ENCODE results near the gene CTNNBL1. TPM values are rescaled to one million over a fixed set of nuclear protein-coding genes. Genes with fewer than 3 reads are reported as not detected.

CTNNBL1 gene
- total and polyA plus RNA-seq, 5 donors from 2014 or later = 56.0 to 117 (median 83.2) TPM

- Histone ChIP-seq H3K4me3 (ENCODE audit: low read depth, low read length) (no peak overlapping the region), H3K9me3 (ENCODE audit: control insufficient read depth in 2 of 2, low read length in 2 of 2) (no peaks in the 10 kb centered on the region), H3K27ac (ENCODE audit: insufficient read depth, low read length, poor library complexity, severe bottlenecking) (no peak overlapping the region), H3K36me3 (ENCODE audit: control insufficient read depth, insufficient read depth, low read length) (no peaks in the 10 kb centered on the region), H3K4me1 (ENCODE audit: control insufficient read depth, insufficient read depth, low read length, poor library complexity, severe bottlenecking) (no peaks in the 10 kb centered on the region), H3K27me3 (ENCODE audit: control insufficient read depth, insufficient read depth, low read length) (peaks cover 9% of the 10 kb centered on the region)
- ATAC-seq (ENCODE audit: low read depth in 2 of 2) = no peak
- Mint-ChIP-seq H3K36me3 (no peaks in the 10 kb centered on the region), H3K4me1 (peaks cover 0 to 20% (median 2%) of the 10 kb centered on the region in 4 donors), H3K27ac (no peak overlapping the region), H3K9me3 (peaks cover 0 to 7% (median 0%) of the 10 kb centered on the region in 7 donors), H3K27me3 (peaks cover 67% of the 10 kb centered on the region), H3K4me3 (peak overlapping the region in 3 of 4 donors; percentile 44 to 83 (median 75))
- no peak for DNase-seq
Measured at GRCh38 chr20:37904008-37904642, 210.3 kb downstream of the CTNNBL1 start.

GRCh38 chr20:37904845-37905373, 211.1 kb downstream of the CTNNBL1 start:
- Histone ChIP-seq H3K27me3 (ENCODE audit: control insufficient read depth, insufficient read depth, low read length) (peaks cover 9% of the 10 kb centered on the region), H3K36me3 (ENCODE audit: control insufficient read depth, insufficient read depth, low read length) (no peaks in the 10 kb centered on the region), H3K9me3 (ENCODE audit: control insufficient read depth in 2 of 2, low read length in 2 of 2) (no peaks in the 10 kb centered on the region), H3K27ac (ENCODE audit: insufficient read depth, low read length, poor library complexity, severe bottlenecking) (no peak overlapping the region), H3K4me1 (ENCODE audit: control insufficient read depth, insufficient read depth, low read length, poor library complexity, severe bottlenecking) (no peaks in the 10 kb centered on the region), H3K4me3 (ENCODE audit: low read depth, low read length) (no peak overlapping the region)
- Mint-ChIP-seq H3K27me3 (peaks cover 59% of the 10 kb centered on the region), H3K9me3 (peaks cover 0 to 7% (median 0%) of the 10 kb centered on the region in 7 donors), H3K4me1 (peaks cover 0 to 20% (median 2%) of the 10 kb centered on the region in 4 donors), H3K4me3 (no peak overlapping the region), H3K36me3 (no peaks in the 10 kb centered on the region), H3K27ac (no peak overlapping the region)
- DNase-seq (no peak), ATAC-seq (ENCODE audit: low read depth in 2 of 2) (no peak)

- Histone ChIP-seq H3K4me1 (ENCODE audit: control insufficient read depth, insufficient read depth, low read length, poor library complexity, severe bottlenecking) (no peaks in the 10 kb centered on the region), H3K27ac (ENCODE audit: insufficient read depth, low read length, poor library complexity, severe bottlenecking) (no peak overlapping the region), H3K9me3 (ENCODE audit: control insufficient read depth in 2 of 2, low read length in 2 of 2) (no peaks in the 10 kb centered on the region), H3K36me3 (ENCODE audit: control insufficient read depth, insufficient read depth, low read length) (no peaks in the 10 kb centered on the region), H3K4me3 (ENCODE audit: low read depth, low read length) (no peak overlapping the region), H3K27me3 (ENCODE audit: control insufficient read depth, insufficient read depth, low read length) (peaks cover 7% of the 10 kb centered on the region)
- Mint-ChIP-seq H3K9me3 (peaks cover 0 to 7% (median 0%) of the 10 kb centered on the region in 7 donors), H3K36me3 (no peaks in the 10 kb centered on the region), H3K27me3 (peaks cover 55% of the 10 kb centered on the region), H3K4me1 (peaks cover 0 to 19% (median 2%) of the 10 kb centered on the region in 4 donors), H3K4me3 (no peak overlapping the region), H3K27ac (no peak overlapping the region)
- DNase-seq = no peak
- no peak for ATAC-seq (ENCODE audit: low read depth in 2 of 2)
Measured at GRCh38 chr20:37905671-37906613, 212.1 kb downstream of the CTNNBL1 start.

DNA sequence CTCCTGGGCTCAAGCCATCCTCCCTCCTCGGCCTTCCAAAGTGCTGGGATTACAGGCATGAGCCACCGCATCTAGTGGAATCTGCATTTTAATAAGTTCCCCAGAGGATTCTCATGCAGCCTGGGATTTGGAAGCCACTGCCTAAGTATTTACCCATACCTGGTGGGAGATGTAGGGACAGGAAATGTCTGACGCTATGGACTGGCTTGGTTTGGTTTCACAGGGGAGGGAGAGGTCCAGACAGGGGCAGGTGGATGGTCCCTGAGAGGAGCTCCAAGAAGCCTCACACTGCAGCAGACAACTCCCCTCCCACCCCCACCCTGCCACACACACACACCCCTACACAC, 213.5 kb downstream of the CTNNBL1 start:
- Histone ChIP-seq H3K36me3 (ENCODE audit: control insufficient read depth, insufficient read depth, low read length) (no peaks in the 10 kb centered on the region), H3K4me3 (ENCODE audit: low read depth, low read length) (no peak overlapping the region), H3K4me1 (ENCODE audit: control insufficient read depth, insufficient read depth, low read length, poor library complexity, severe bottlenecking) (no peaks in the 10 kb centered on the region), H3K27me3 (ENCODE audit: control insufficient read depth, insufficient read depth, low read length) (peaks cover 5% of the 10 kb centered on the region), H3K9me3 (ENCODE audit: control insufficient read depth in 2 of 2, low read length in 2 of 2) (no peaks in the 10 kb centered on the region), H3K27ac (ENCODE audit: insufficient read depth, low read length, poor library complexity, severe bottlenecking) (no peak overlapping the region)
- H3K36me3 Mint-ChIP-seq = no peaks in the 10 kb centered on the region
- peaks cover 0 to 15% (median under 1%) of the 10 kb centered on the region in 4 donors for H3K4me1 Mint-ChIP-seq
- peaks cover 43% of the 10 kb centered on the region for H3K27me3 Mint-ChIP-seq
- ATAC-seq (ENCODE audit: low read depth in 2 of 2) (no peak), DNase-seq (no peak)
- peaks cover 0 to 4% (median 0%) of the 10 kb centered on the region in 7 donors for H3K9me3 Mint-ChIP-seq
- H3K4me3 Mint-ChIP-seq = no peak overlapping the region
- no peak overlapping the region for H3K27ac Mint-ChIP-seq

DNA sequence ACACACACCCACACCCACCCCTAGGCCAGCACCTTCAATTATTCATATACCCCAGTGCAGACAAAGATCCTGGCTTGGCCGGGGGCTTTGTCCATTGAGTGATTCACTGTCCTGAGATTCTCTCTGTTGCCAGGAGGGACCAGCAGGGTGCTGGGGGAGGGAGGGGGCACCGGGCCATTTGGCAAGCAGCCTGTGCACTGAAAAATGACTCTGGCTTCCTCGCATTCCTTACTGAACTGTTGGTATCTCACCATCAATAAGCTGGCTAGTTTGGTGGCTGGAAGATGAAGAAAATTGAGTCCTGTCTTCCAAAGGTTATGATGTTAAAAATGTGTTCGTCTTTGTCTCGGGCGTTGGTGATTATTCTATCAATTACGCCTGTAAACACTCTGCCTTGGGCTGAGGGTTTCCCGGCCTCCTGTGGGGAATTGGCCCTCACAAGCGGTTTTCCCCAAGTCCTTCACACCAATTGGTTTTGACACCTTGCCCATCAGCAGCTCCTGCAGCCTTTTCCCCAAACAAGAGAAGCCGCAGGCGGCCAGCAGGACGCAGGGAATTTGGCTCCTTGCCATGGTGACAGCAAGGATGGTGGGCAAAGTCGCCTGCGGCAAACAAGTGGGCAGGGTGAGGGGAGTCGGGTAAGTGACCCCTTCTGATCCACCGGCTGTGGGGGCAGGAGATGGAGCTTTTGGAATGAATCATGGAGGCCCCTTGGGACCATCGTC, 214.0 kb downstream of the CTNNBL1 start:
- Mint-ChIP-seq H3K4me1 (peaks cover 0 to 19% (median under 1%) of the 10 kb centered on the region in 4 donors), H3K27ac (no peak overlapping the region), H3K4me3 (no peak overlapping the region), H3K36me3 (no peaks in the 10 kb centered on the region), H3K27me3 (peaks cover 42% of the 10 kb centered on the region), H3K9me3 (peaks cover 0 to 3% (median 0%) of the 10 kb centered on the region in 7 donors)
- DNase-seq = no peak
- Histone ChIP-seq H3K9me3 (ENCODE audit: control insufficient read depth in 2 of 2, low read length in 2 of 2) (no peaks in the 10 kb centered on the region), H3K27me3 (ENCODE audit: control insufficient read depth, insufficient read depth, low read length) (peaks cover 4% of the 10 kb centered on the region), H3K27ac (ENCODE audit: insufficient read depth, low read length, poor library complexity, severe bottlenecking) (no peak overlapping the region), H3K36me3 (ENCODE audit: control insufficient read depth, insufficient read depth, low read length) (no peaks in the 10 kb centered on the region), H3K4me1 (ENCODE audit: control insufficient read depth, insufficient read depth, low read length, poor library complexity, severe bottlenecking) (no peaks in the 10 kb centered on the region), H3K4me3 (ENCODE audit: low read depth, low read length) (no peak overlapping the region)
- no peak for ATAC-seq (ENCODE audit: low read depth in 2 of 2)

GRCh38 chr20:37911261-37911660, 217.4 kb downstream of the CTNNBL1 start:
- Mint-ChIP-seq H3K36me3 (no peaks in the 10 kb centered on the region), H3K4me1 (peaks cover 0 to 32% (median 1%) of the 10 kb centered on the region in 4 donors), H3K9me3 (peaks cover 0 to 2% (median 0%) of the 10 kb centered on the region in 7 donors), H3K4me3 (no peak overlapping the region), H3K27me3 (peaks cover 29% of the 10 kb centered on the region), H3K27ac (no peak overlapping the region)
- DNase-seq (no peak), ATAC-seq (ENCODE audit: low read depth in 2 of 2) (no peak)
- H3K9me3 ChIP-seq (ENCODE audit: control insufficient read depth in 2 of 2, low read length in 2 of 2) = no peaks in the 10 kb centered on the region
- H3K36me3 ChIP-seq (ENCODE audit: control insufficient read depth, insufficient read depth, low read length) = no peaks in the 10 kb centered on the region
- H3K27me3 ChIP-seq (ENCODE audit: control insufficient read depth, insufficient read depth, low read length) = peaks cover 1% of the 10 kb centered on the region
- H3K27ac ChIP-seq (ENCODE audit: insufficient read depth, low read length, poor library complexity, severe bottlenecking) = no peak overlapping the region
- H3K4me3 ChIP-seq (ENCODE audit: low read depth, low read length) = no peak overlapping the region
- peaks cover 10% of the 10 kb centered on the region for H3K4me1 ChIP-seq (ENCODE audit: control insufficient read depth, insufficient read depth, low read length, poor library complexity, severe bottlenecking)

GRCh38 chr20:37911838-37912281, 218.0 kb downstream of the CTNNBL1 start:
- no peak overlapping the region for H3K27ac ChIP-seq (ENCODE audit: insufficient read depth, low read length, poor library complexity, severe bottlenecking)
- H3K4me3 ChIP-seq (ENCODE audit: low read depth, low read length) = no peak overlapping the region
- Mint-ChIP-seq H3K4me3 (no peak overlapping the region), H3K36me3 (no peaks in the 10 kb centered on the region), H3K4me1 (peaks cover 0 to 36% (median 4%) of the 10 kb centered on the region in 4 donors), H3K27ac (peak overlapping the region in 2 of 3 donors; percentile 54 to 78), H3K27me3 (peaks cover 29% of the 10 kb centered on the region), H3K9me3 (peaks cover 0 to 2% (median 0%) of the 10 kb centered on the region in 7 donors)
- H3K36me3 ChIP-seq (ENCODE audit: control insufficient read depth, insufficient read depth, low read length) = no peaks in the 10 kb centered on the region
- ATAC-seq (ENCODE audit: low read depth in 2 of 2) = no peak
- no peaks in the 10 kb centered on the region for H3K9me3 ChIP-seq (ENCODE audit: control insufficient read depth in 2 of 2, low read length in 2 of 2)
- peaks cover 10% of the 10 kb centered on the region for H3K4me1 ChIP-seq (ENCODE audit: control insufficient read depth, insufficient read depth, low read length, poor library complexity, severe bottlenecking)
- peak in 1 of 3 donors; percentile 23 for DNase-seq
- no peaks in the 10 kb centered on the region for H3K27me3 ChIP-seq (ENCODE audit: control insufficient read depth, insufficient read depth, low read length)

Measured in CD4-positive, CD25-positive, alpha-beta regulatory T cell (primary cell).